Chondrocyte (in vitro differentiated cells): ENCODE data around the gene AOX1. TPM values are rescaled to one million over a fixed set of nuclear protein-coding genes. Genes with fewer than 3 reads are reported as not detected.
A peak's percentile ranks its signal among the peaks of the same experiment; 100 is the strongest.

Source experiments
- DNase-seq: peaks from one replicate; pipeline ENCODE4 v3.0.0; 2021; ENCODE audit warnings: mixed read lengths, low spot score
- H3K27ac Mint-ChIP-seq: one replicate; pipeline ENCODE4 v1.8.0; 2021; ENCODE audit warnings: mild to moderate bottlenecking, moderate library complexity, mixed read lengths; ENCODE audit not compliant: unreplicated experiment
- H3K27me3 Mint-ChIP-seq: 2 replicates; pipeline ENCODE4 v1.8.0; 2021; ENCODE audit warnings: low read depth, mixed read lengths
- H3K36me3 Mint-ChIP-seq: 2 replicates; pipeline ENCODE4 v1.8.0; 2021; ENCODE audit warnings: low read depth, mixed read lengths
- H3K4me1 Mint-ChIP-seq: 2 replicates; pipeline ENCODE4 v1.8.0; 2021; ENCODE audit warnings: low read depth, mild to moderate bottlenecking, mixed read lengths
- H3K4me3 Mint-ChIP-seq: one replicate; pipeline ENCODE4 v1.8.0; 2021; ENCODE audit warnings: mild to moderate bottlenecking, moderate library complexity, mixed read lengths; ENCODE audit not compliant: unreplicated experiment
- H3K9me3 Mint-ChIP-seq: 2 replicates; pipeline ENCODE4 v1.8.0; 2021; ENCODE audit warnings: low read depth, mixed read lengths
- CTCF ChIP-seq: fragments of 200-600 bp; sonication (generic); IDR thresholded peaks from 2 replicates; pipeline ENCODE4 v1.5.0; 2021; ENCODE audit warnings: antibody characterized with exemption, mild to moderate bottlenecking, moderate library complexity
- total RNA-seq: library from RNA; stranded (reverse); gene quantifications from 3 replicates; pipeline ENCODE4 v1.2.1, GENCODE V29; 2021

AOX1 gene
- total RNA-seq, 1 donor from 2014 or later = 1.7 TPM

GRCh38 chr2:200658278-200658864, 72.6 kb downstream of the AOX1 start:
- Mint-ChIP-seq H3K27me3 (no peaks in the 10 kb centered on the region), H3K36me3 (no peaks in the 10 kb centered on the region), H3K9me3 (no peaks in the 10 kb centered on the region), H3K4me3 (no peak overlapping the region), H3K27ac (no peak overlapping the region), H3K4me1 (peaks cover 5% of the 10 kb centered on the region)
- TF ChIP-seq CTCF = peak; percentile 46
- no peak for DNase-seq

- H3K4me1 Mint-ChIP-seq = peaks cover 5% of the 10 kb centered on the region
- DNase-seq = no peak
- H3K36me3 Mint-ChIP-seq = no peaks in the 10 kb centered on the region
- no peak overlapping the region for H3K27ac Mint-ChIP-seq
- no peaks in the 10 kb centered on the region for H3K27me3 Mint-ChIP-seq
- no peak for TF ChIP-seq CTCF
- no peaks in the 10 kb centered on the region for H3K9me3 Mint-ChIP-seq
- H3K4me3 Mint-ChIP-seq = no peak overlapping the region
Measured at GRCh38 chr2:200659410-200659809, 73.6 kb downstream of the AOX1 start.

- Mint-ChIP-seq H3K4me3 (no peak overlapping the region), H3K27me3 (no peaks in the 10 kb centered on the region), H3K27ac (no peak overlapping the region), H3K4me1 (peaks cover 5% of the 10 kb centered on the region), H3K36me3 (no peaks in the 10 kb centered on the region), H3K9me3 (peaks cover 2% of the 10 kb centered on the region)
- no peak for TF ChIP-seq CTCF
- DNase-seq = no peak
Measured at GRCh38 chr2:200661477-200661876, 75.7 kb downstream of the AOX1 start.

- no peak for TF ChIP-seq CTCF
- Mint-ChIP-seq H3K36me3 (no peaks in the 10 kb centered on the region), H3K4me1 (peaks cover 5% of the 10 kb centered on the region), H3K4me3 (no peak overlapping the region), H3K9me3 (peaks cover 4% of the 10 kb centered on the region), H3K27ac (no peak overlapping the region), H3K27me3 (no peaks in the 10 kb centered on the region)
- DNase-seq = no peak
Measured at GRCh38 chr2:200662727-200663126, 76.9 kb downstream of the AOX1 start.

GRCh38 chr2:200664770-200665494, 79.1 kb downstream of the AOX1 start:
- Mint-ChIP-seq H3K9me3 (peaks cover 4% of the 10 kb centered on the region), H3K4me1 (peaks cover 5% of the 10 kb centered on the region), H3K4me3 (no peak overlapping the region), H3K27me3 (no peaks in the 10 kb centered on the region), H3K36me3 (no peaks in the 10 kb centered on the region), H3K27ac (no peak overlapping the region)
- TF ChIP-seq CTCF = no peak
- no peak for DNase-seq
